Measurements from ENCODE around the gene JAZF1.

DNA sequence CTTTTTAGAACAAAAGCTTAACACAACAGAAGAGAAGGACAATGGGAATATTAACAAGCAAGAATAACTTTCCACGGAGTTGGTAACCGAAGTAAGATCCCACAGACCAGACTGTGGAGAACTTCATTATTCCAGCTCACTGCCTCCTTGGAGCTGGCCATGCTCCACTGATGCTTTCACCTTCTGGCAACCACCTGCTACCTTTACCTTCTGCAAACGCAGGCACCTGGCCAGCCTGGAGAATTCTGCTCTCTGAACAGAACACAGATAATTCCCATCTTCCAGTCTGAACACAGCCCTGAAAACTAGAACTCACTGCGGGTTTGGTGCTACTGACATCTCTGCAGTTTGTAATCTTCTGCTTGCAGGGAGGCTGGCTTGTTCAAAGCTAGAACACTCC lies 66.5 kb downstream of the JAZF1 start:
- TF ChIP-seq, protein P1, sequence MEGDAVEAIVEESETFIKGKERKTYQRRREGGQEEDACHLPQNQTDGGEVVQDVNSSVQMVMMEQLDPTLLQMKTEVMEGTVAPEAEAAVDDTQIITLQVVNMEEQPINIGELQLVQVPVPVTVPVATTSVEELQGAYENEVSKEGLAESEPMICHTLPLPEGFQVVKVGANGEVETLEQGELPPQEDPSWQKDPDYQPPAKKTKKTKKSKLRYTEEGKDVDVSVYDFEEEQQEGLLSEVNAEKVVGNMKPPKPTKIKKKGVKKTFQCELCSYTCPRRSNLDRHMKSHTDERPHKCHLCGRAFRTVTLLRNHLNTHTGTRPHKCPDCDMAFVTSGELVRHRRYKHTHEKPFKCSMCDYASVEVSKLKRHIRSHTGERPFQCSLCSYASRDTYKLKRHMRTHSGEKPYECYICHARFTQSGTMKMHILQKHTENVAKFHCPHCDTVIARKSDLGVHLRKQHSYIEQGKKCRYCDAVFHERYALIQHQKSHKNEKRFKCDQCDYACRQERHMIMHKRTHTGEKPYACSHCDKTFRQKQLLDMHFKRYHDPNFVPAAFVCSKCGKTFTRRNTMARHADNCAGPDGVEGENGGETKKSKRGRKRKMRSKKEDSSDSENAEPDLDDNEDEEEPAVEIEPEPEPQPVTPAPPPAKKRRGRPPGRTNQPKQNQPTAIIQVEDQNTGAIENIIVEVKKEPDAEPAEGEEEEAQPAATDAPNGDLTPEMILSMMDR (IDR thresholded peaks at IDR 0.05; ENCODE audit: insufficient read depth, low read length), result no peak
- no peak for TF ChIP-seq SPI1 (IDR thresholded peaks at IDR 0.05; ENCODE audit: borderline replicate concordance, low read depth)

Data from HL-60 (cell line).